Loucy (cell line): ENCODE results near the gene SLC27A3.

Experiments
- EZH2phosphoT487 ChIP-seq: fragments of 200-600 bp; IDR thresholded peaks from 2 replicates; pipeline ENCODE4 v1.6.1; 2018; ENCODE audit warnings: antibody characterized with exemption, mild to moderate bottlenecking, moderate library complexity, borderline replicate concordance
- TF ChIP-seq, protein P1 (sequence below): fragments of 200-600 bp; sonication (generic); conservative IDR thresholded peaks from 2 replicates; pipeline ENCODE4 v1.5.1; 2014; ENCODE audit warnings: mild to moderate bottlenecking, antibody characterized with exemption, low read length

DNA sequence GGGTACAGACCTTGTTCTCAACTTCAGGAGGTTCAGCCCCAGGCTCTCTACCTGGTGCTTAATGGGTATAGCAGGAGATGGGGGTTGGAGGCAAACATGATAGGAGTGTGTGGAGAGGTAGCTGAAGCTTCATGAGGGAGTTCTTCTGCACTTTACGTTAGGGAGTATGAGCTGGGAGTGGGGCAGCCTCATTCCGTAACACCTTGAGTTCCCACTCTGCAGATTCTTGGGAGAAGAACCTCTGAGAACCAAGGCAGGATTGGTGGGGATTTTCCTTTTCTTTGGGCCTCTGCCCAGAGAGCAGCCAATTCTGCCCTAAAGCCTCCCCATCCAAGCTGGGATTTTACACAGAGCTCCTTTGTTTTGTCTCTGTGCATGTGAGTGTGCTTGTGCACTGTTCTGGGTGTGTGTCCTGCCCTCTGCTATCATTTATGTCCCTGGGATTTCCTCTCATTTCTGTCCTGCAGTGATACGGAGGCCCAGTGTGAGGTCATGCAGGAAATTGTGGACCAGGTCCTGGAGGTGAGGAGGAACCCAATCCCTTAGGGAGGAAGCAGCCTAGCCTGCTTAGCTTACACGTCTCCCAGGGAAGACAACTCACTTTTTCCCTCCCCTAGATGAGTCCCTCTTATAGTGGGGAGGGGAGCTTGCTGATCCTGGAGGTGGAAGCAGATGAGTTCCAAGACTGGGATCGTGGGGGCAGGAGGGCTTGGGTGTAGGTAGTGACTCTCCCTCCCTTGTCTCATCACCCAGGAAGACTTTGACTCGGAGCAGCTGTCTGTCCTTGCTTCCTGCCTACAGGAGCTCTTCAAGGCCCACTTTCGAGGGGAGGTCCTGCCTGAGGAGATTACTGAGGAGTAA lies 11.6 kb upstream of the SLC27A3 start:
- TF ChIP-seq, protein P1, sequence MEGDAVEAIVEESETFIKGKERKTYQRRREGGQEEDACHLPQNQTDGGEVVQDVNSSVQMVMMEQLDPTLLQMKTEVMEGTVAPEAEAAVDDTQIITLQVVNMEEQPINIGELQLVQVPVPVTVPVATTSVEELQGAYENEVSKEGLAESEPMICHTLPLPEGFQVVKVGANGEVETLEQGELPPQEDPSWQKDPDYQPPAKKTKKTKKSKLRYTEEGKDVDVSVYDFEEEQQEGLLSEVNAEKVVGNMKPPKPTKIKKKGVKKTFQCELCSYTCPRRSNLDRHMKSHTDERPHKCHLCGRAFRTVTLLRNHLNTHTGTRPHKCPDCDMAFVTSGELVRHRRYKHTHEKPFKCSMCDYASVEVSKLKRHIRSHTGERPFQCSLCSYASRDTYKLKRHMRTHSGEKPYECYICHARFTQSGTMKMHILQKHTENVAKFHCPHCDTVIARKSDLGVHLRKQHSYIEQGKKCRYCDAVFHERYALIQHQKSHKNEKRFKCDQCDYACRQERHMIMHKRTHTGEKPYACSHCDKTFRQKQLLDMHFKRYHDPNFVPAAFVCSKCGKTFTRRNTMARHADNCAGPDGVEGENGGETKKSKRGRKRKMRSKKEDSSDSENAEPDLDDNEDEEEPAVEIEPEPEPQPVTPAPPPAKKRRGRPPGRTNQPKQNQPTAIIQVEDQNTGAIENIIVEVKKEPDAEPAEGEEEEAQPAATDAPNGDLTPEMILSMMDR = no peak
- no peak for TF ChIP-seq EZH2phosphoT487
